Endothelial cell of umbilical vein (primary cell): ENCODE results near the gene SYT17. TPM values are rescaled to one million over a fixed set of nuclear protein-coding genes. Genes with fewer than 3 reads are reported as not detected.
A peak's percentile ranks its signal among the peaks of the same experiment; 100 is the strongest.

ENCODE experiments used
- BruUV-seq: library from RNA; stranded (reverse); fragments of 400-500 nt; replicated peaks from 2 replicates; lab custom pipeline; 2021; lab: Mats Ljungman, UMichigan
- CTCF ChIA-PET: fragments of 300-600, 350-600 bp; sonication (Branson Sonifier 250); formaldehyde crosslinking; loops from one replicate; lab custom pipeline; 2021; ENCODE audit warnings: antibody characterized with exemption, inconsistent platforms; lab: Charles Lee
- POLR2A ChIA-PET: fragments of 300-600, 350-600 bp; sonication (Branson Sonifier 250); formaldehyde crosslinking; loops from one replicate; lab custom pipeline; 2021; ENCODE audit warnings: antibody characterized with exemption, inconsistent platforms; lab: Charles Lee
- DNase-seq: peaks from one replicate; pipeline ENCODE4 v3.0.0-alpha.2; 2011; ENCODE audit warnings: low read depth, low spot score
- FAIRE-seq: peaks from 2 replicates; lab custom pipeline; 2011; peaks lifted over from hg19 to GRCh38; lab: Jason Lieb, UNC
- H2AFZ ChIP-seq: 2 replicates; pipeline ENCODE4 v1.6.0; 2012; ENCODE audit warnings: low read depth, low read length, control low read depth, inconsistent platforms
- H3K27ac ChIP-seq: 2 replicates; pipeline ENCODE4 v1.5.1; 2011; ENCODE audit warnings: low read depth, mild to moderate bottlenecking, control low read depth, low read length, moderate library complexity; ENCODE audit not compliant: insufficient read depth
- H3K27me3 ChIP-seq, 2 experiments: 2 replicates each; pipeline versions ENCODE4 v1.6.0 to v1.6.1; 2011; ENCODE audit warnings: low read length in 2 of 2, mixed read lengths in 1 of 2; ENCODE audit not compliant: control insufficient read depth in 2 of 2, insufficient read depth in 2 of 2
- H3K36me3 ChIP-seq, 2 experiments: 2 replicates in 1 of 2; 3 replicates in 1 of 2; pipeline ENCODE4 v1.5.1; 2011; ENCODE audit warnings: low read length in 2 of 2, mild to moderate bottlenecking in 1 of 2, moderate library complexity in 1 of 2; ENCODE audit not compliant: control insufficient read depth in 2 of 2, insufficient read depth in 2 of 2; ENCODE audit errors: extremely low read depth in 1 of 2
- H3K4me1 ChIP-seq: 3 replicates; pipeline ENCODE4 v1.5.1; 2011; ENCODE audit warnings: mild to moderate bottlenecking, low read length; ENCODE audit not compliant: control insufficient read depth, insufficient read depth; ENCODE audit errors: extremely low read depth
- H3K4me2 ChIP-seq: 2 replicates; pipeline ENCODE4 v1.6.1; 2011; ENCODE audit warnings: low read length, control low read depth, mixed read lengths; ENCODE audit not compliant: insufficient read depth
- H3K4me3 ChIP-seq, 3 experiments: fragments of 200-600 bp in 1 of 3; sonication (generic), shearing (Covaris generic) in 1 of 3; replicated peaks in 1 of 3; 2 replicates each; pipeline ENCODE4 v1.5.1; 2011 to 2016; ENCODE audit warnings: control low read depth in 3 of 3, low read length in 3 of 3, mild to moderate bottlenecking in 2 of 3, inconsistent platforms in 1 of 3, low read depth in 1 of 3, moderate library complexity in 1 of 3; ENCODE audit not compliant: insufficient read depth in 1 of 3
- H3K79me2 ChIP-seq: 2 replicates; pipeline ENCODE4 v1.6.0; 2012; ENCODE audit warnings: low read length, inconsistent platforms; ENCODE audit not compliant: control insufficient read depth, insufficient read depth
- H3K9ac ChIP-seq: replicated peaks from 2 replicates; pipeline ENCODE3; 2011; ENCODE audit warnings: low read length, control low read depth; ENCODE audit not compliant: insufficient read depth; ENCODE audit errors: extremely low read depth
- H3K9me1 ChIP-seq: replicated peaks from 3 replicates; pipeline ENCODE4 v1.6.0; 2011; ENCODE audit warnings: mild to moderate bottlenecking, low read length; ENCODE audit not compliant: control insufficient read depth, insufficient read depth; ENCODE audit errors: extremely low read depth
- H3K9me3 ChIP-seq: replicated peaks from 2 replicates; pipeline ENCODE4 v1.5.1; 2012; ENCODE audit warnings: low read length, inconsistent platforms; ENCODE audit not compliant: control insufficient read depth, insufficient read depth
- H4K20me1 ChIP-seq: replicated peaks from 2 replicates; pipeline ENCODE3; 2011; ENCODE audit warnings: mild to moderate bottlenecking, low read length; ENCODE audit not compliant: control insufficient read depth, insufficient read depth; ENCODE audit errors: extremely low read depth
- CTCF ChIP-seq, 2 donors: IDR thresholded peaks; 1 replicate in 1 of 2; 2 replicates in 1 of 2; pipeline ENCODE4 v1.5.1; 2011; ENCODE audit warnings: low read length in 2 of 2, mild to moderate bottlenecking in 2 of 2, moderate library complexity in 2 of 2, control low read depth in 1 of 2, inconsistent platforms in 1 of 2, low read depth in 1 of 2; ENCODE audit not compliant: insufficient read depth in 1 of 2; ENCODE audit errors: extremely low read depth in 1 of 2
- EZH2 ChIP-seq: IDR thresholded peaks from 2 replicates; pipeline ENCODE4 v1.6.1; 2012; ENCODE audit warnings: borderline replicate concordance, low read depth, mild to moderate bottlenecking, moderate library complexity, low read length, inconsistent platforms; ENCODE audit not compliant: severe bottlenecking
- FOS ChIP-seq: IDR thresholded peaks from 2 replicates; pipeline ENCODE4 v1.6.1; 2011; ENCODE audit warnings: mild to moderate bottlenecking, low read length, moderate library complexity, borderline replicate concordance; ENCODE audit not compliant: insufficient read depth
- GATA2 ChIP-seq: IDR thresholded peaks from 2 replicates; pipeline ENCODE4 v1.7.0; 2011; ENCODE audit warnings: low read depth, mild to moderate bottlenecking, moderate library complexity, mixed read lengths, low read length; ENCODE audit not compliant: insufficient read length, insufficient read depth
- JUN ChIP-seq: IDR thresholded peaks from 2 replicates; pipeline ENCODE4 v1.6.1; 2011; ENCODE audit warnings: borderline replicate concordance, low read depth; ENCODE audit not compliant: insufficient read length, insufficient read depth
- MAX ChIP-seq: IDR thresholded peaks from 2 replicates; pipeline ENCODE4 v1.6.1; 2011; ENCODE audit not compliant: insufficient read depth, insufficient read length
- MYC ChIP-seq: IDR thresholded peaks from one replicate; pipeline ENCODE4 v1.6.1; 2011; ENCODE audit warnings: mild to moderate bottlenecking, low read depth, low read length
- POLR2A ChIP-seq: IDR thresholded peaks from 2 replicates; pipeline ENCODE4 v1.6.1; 2012; ENCODE audit warnings: low read depth, mild to moderate bottlenecking, control low read depth, low read length
- POLR2AphosphoS5 ChIP-seq: IDR thresholded peaks from 2 replicates; pipeline ENCODE4 v1.6.1; 2012; ENCODE audit warnings: low read depth, mild to moderate bottlenecking, control low read depth, low read length, moderate library complexity; ENCODE audit not compliant: insufficient read depth
- dilution Hi-C: fragments of 300-500 bp; cut with MboI; formaldehyde crosslinking; loops from one replicate; pipeline ENCODE4 v1.15.0; 2019; ENCODE audit warnings: low sequenced_read_pairs; ENCODE audit not compliant: extremely low pct_ligation_motif_present
- intact Hi-C: fragments of 100-400 bp; cut with micrococcal nuclease; formaldehyde crosslinking; loops from one replicate; pipeline ENCODE4 v1.10.0; 2022
- polyA plus RNA-seq, 4 experiments: library from polyadenylated mRNA; depleted of rRNA in 3 of 4; stranded (reverse) in 3 of 4; unstranded in 1 of 4; fragments of >200 nt; gene quantifications; 2 replicates each; pipeline versions ENCODE4 v1.2.1 to v1.2.3, GENCODE V29; 2011 to 2012; ENCODE audit warnings: missing spikeins in 1 of 4
- total RNA-seq: library from RNA; stranded (reverse); gene quantifications from 2 replicates; pipeline ENCODE4 v1.2.3, GENCODE V29; 2021

SYT17 gene
- total and polyA plus RNA-seq, 2 donors (not counting 3 experiments of a cell fraction or from before 2014, with no cell fraction given): 1.9 to 4.2 TPM

DNA sequence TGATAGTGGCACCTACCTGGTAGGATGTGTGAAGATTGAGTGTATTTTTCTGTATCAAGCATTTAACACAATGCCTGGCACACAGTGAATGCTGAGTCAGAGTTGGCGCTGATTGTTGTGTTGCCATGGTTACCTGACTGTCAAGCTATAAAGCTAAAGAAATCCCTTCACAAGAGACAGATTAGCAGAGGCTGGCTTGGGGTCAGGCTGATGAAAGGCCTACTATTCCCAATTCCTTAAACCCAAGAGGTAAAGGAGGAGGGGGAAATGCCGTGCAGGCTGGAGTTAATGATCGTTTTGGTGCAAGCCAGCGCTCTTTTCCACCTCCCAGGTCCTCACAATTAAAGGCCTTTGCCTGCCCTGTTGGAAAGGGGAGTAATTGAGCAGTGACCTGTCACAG is 123.4 kb downstream of the SYT17 start:
- POLR2A ChIA-PET: no interaction called here
- no peak for TF ChIP-seq POLR2AphosphoS5
- TF ChIP-seq POLR2A: no peak
- no peak for TF ChIP-seq GATA2
- TF ChIP-seq MAX: no peak
- no peak for TF ChIP-seq JUN
- TF ChIP-seq FOS: no peak
- no peak for TF ChIP-seq EZH2
- TF ChIP-seq CTCF (IDR thresholded peaks at IDR 0.05; ENCODE audit: extremely low read depth in 1 of 2, insufficient read depth in 1 of 2, low read depth in 1 of 2, low read length in 2 of 2): no peak
- no peak for TF ChIP-seq MYC
- Histone ChIP-seq H4K20me1 (no peaks in the 10 kb centered on the region), H3K9me1 (peaks cover 2% of the 10 kb centered on the region), H2AFZ (no peak overlapping the region), H3K4me2 (no peak overlapping the region), H3K9me3 (no peaks in the 10 kb centered on the region), H3K4me3 (no peak overlapping the region), H3K27ac (no peak overlapping the region), H3K79me2 (no peaks in the 10 kb centered on the region), H3K27me3 (no peaks in the 10 kb centered on the region), H3K36me3 (no peaks in the 10 kb centered on the region), H3K4me1 (no peaks in the 10 kb centered on the region), H3K9ac (no peak overlapping the region)
- intact Hi-C loops: no loop called here
- BruUV-seq: no TSS peak
- dilution Hi-C loops: no loop called here
- FAIRE-seq (no peak), DNase-seq (peak; percentile 15)
- CTCF ChIA-PET: no interaction called here
